Activated T-helper 1 cell treated with anti-CD3 and anti-CD28 coated beads, Interleukin-2, amount 50 U/mL, for 16 hours (primary cell): ENCODE results near the gene GBF1.
"Not testable (repeated sequence)": the region's sequence is repeated elsewhere in the genome, so short reads cannot be mapped to it uniquely, and the experiment has no call there.

Source experiments
- DNase-seq, 2 donors: peaks; one replicate each; pipeline ENCODE4 v3.0.0-alpha.2; 2020; ENCODE audit warnings: low read depth in 1 of 2, low spot score in 1 of 2

Gene GBF1

GRCh38 chr10:102300912-102301311 lies 55.6 kb downstream of the GBF1 start:
- not testable (repeated sequence) for DNase-seq

- DNase-seq: not testable (repeated sequence)
Measured at GRCh38 chr10:102301332-102301731, 56.0 kb downstream of the GBF1 start.

- no peak for DNase-seq
Measured at GRCh38 chr10:102302611-102303010, 57.3 kb downstream of the GBF1 start.

- no peak for DNase-seq
Measured at GRCh38 chr10:102306006-102306405, 60.7 kb downstream of the GBF1 start.

GRCh38 chr10:102306710-102307109 lies 61.4 kb downstream of the GBF1 start:
- DNase-seq: no peak

- DNase-seq: not testable (repeated sequence)
Measured at GRCh38 chr10:102308318-102308717, 63.0 kb downstream of the GBF1 start.

GRCh38 chr10:102309236-102309635 lies 63.9 kb downstream of the GBF1 start:
- no peak for DNase-seq

GRCh38 chr10:102309916-102310315 lies 64.6 kb downstream of the GBF1 start:
- no peak for DNase-seq

- no peak for DNase-seq
Measured at GRCh38 chr10:102310361-102311024, 65.2 kb downstream of the GBF1 start.

- DNase-seq: no peak
Measured at GRCh38 chr10:102311025-102311420, 65.7 kb downstream of the GBF1 start.

GRCh38 chr10:102312683-102313082 lies 67.4 kb downstream of the GBF1 start:
- no peak for DNase-seq

GRCh38 chr10:102313221-102313896 lies 68.0 kb downstream of the GBF1 start:
- no peak for DNase-seq

GRCh38 chr10:102314801-102315200 lies 69.5 kb downstream of the GBF1 start:
- DNase-seq: no peak

- no peak for DNase-seq
Measured at GRCh38 chr10:102316421-102316820, 71.1 kb downstream of the GBF1 start.

GRCh38 chr10:102322914-102323313 lies 77.6 kb downstream of the GBF1 start:
- DNase-seq: no peak

- DNase-seq: no peak
Measured at GRCh38 chr10:102324061-102324460, 78.7 kb downstream of the GBF1 start.

GRCh38 chr10:102326031-102326430 lies 80.7 kb downstream of the GBF1 start:
- DNase-seq: no peak

- DNase-seq: no peak
Measured at GRCh38 chr10:102327002-102327401, 81.7 kb downstream of the GBF1 start.

GRCh38 chr10:102327641-102328040 lies 82.3 kb downstream of the GBF1 start:
- no peak for DNase-seq

GRCh38 chr10:102332772-102333171 lies 87.4 kb downstream of the GBF1 start:
- DNase-seq: no peak

GRCh38 chr10:102334101-102334500 lies 88.8 kb downstream of the GBF1 start:
- no peak for DNase-seq

- no peak for DNase-seq
Measured at GRCh38 chr10:102335184-102335583, 89.9 kb downstream of the GBF1 start.
